Measurements from ENCODE around the gene FBN3. TPM values are rescaled to one million over a fixed set of nuclear protein-coding genes. Genes with fewer than 3 reads are reported as not detected.
"Not testable (repeated sequence)": the region's sequence is repeated elsewhere in the genome, so short reads cannot be mapped to it uniquely, and the experiment has no call there.

Gene FBN3
- total RNA-seq, 1 donor from 2014 or later = 4.2 TPM

- Histone ChIP-seq H3K4me1 (ENCODE audit: control insufficient read depth in 3 of 3, insufficient read depth in 3 of 3, low read length in 3 of 3) (no peaks in the 10 kb centered on the region), H3K4me3 (ENCODE audit: low read length in 3 of 3) (no peak overlapping the region), H3K9me3 (ENCODE audit: control insufficient read depth in 3 of 3, low read length in 3 of 3) (no peaks in the 10 kb centered on the region), H3K27me3 (ENCODE audit: control insufficient read depth in 3 of 3, insufficient read depth in 3 of 3, low read length in 3 of 3) (peaks cover 0 to 8% (median 0%) of the 10 kb centered on the region in 3 donors), H3K9ac (ENCODE audit: low read depth in 1 of 3, low read length in 3 of 3) (no peak overlapping the region), H3K36me3 (ENCODE audit: control insufficient read depth in 3 of 3, insufficient read depth in 3 of 3, low read length in 3 of 3) (no peaks in the 10 kb centered on the region), H3K27ac (ENCODE audit: low read depth, low read length) (no peak overlapping the region)
Measured at GRCh38 chr19:8025316-8025715, 124.1 kb downstream of the FBN3 start.

GRCh38 chr19:8024256-8024655 lies 125.1 kb downstream of the FBN3 start:
- H3K36me3 ChIP-seq (ENCODE audit: control insufficient read depth in 3 of 3, insufficient read depth in 3 of 3, low read length in 3 of 3); H3K27me3 ChIP-seq (ENCODE audit: control insufficient read depth in 3 of 3, insufficient read depth in 3 of 3, low read length in 3 of 3); H3K4me3 ChIP-seq (ENCODE audit: low read length in 3 of 3); H3K9ac ChIP-seq (ENCODE audit: low read depth in 1 of 3, low read length in 3 of 3); H3K27ac ChIP-seq (ENCODE audit: low read depth, low read length); H3K4me1 ChIP-seq (ENCODE audit: control insufficient read depth in 3 of 3, insufficient read depth in 3 of 3, low read length in 3 of 3); H3K9me3 ChIP-seq (ENCODE audit: control insufficient read depth in 3 of 3, low read length in 3 of 3): not testable (repeated sequence)

- Histone ChIP-seq H3K27me3 (ENCODE audit: control insufficient read depth in 3 of 3, insufficient read depth in 3 of 3, low read length in 3 of 3) (peaks cover 0 to 3% (median 0%) of the 10 kb centered on the region in 3 donors), H3K9me3 (ENCODE audit: control insufficient read depth in 3 of 3, low read length in 3 of 3) (no peaks in the 10 kb centered on the region), H3K36me3 (ENCODE audit: control insufficient read depth in 3 of 3, insufficient read depth in 3 of 3, low read length in 3 of 3) (no peaks in the 10 kb centered on the region)
Measured at GRCh38 chr19:8023371-8023770, 126.0 kb downstream of the FBN3 start.

GRCh38 chr19:8022275-8022674 lies 127.1 kb downstream of the FBN3 start:
- H3K9me3 ChIP-seq (ENCODE audit: control insufficient read depth in 3 of 3, low read length in 3 of 3) = no peaks in the 10 kb centered on the region
- no peak overlapping the region for H3K27ac ChIP-seq (ENCODE audit: low read depth, low read length)
- no peak overlapping the region for H3K9ac ChIP-seq (ENCODE audit: low read depth in 1 of 3, low read length in 3 of 3)
- no peaks in the 10 kb centered on the region for H3K4me1 ChIP-seq (ENCODE audit: control insufficient read depth in 3 of 3, insufficient read depth in 3 of 3, low read length in 3 of 3)
- H3K36me3 ChIP-seq (ENCODE audit: control insufficient read depth in 3 of 3, insufficient read depth in 3 of 3, low read length in 3 of 3) = peaks cover 0 to 2% (median 0%) of the 10 kb centered on the region in 3 donors
- no peak overlapping the region for H3K4me3 ChIP-seq (ENCODE audit: low read length in 3 of 3)
- H3K27me3 ChIP-seq (ENCODE audit: control insufficient read depth in 3 of 3, insufficient read depth in 3 of 3, low read length in 3 of 3) = no peaks in the 10 kb centered on the region

More at GRCh38 chr19:8023371-8023770, 126.0 kb downstream of the FBN3 start:
- no peak overlapping the region for H3K4me3 ChIP-seq (ENCODE audit: low read length in 3 of 3)
- no peak overlapping the region for H3K27ac ChIP-seq (ENCODE audit: low read depth, low read length)
- H3K4me1 ChIP-seq (ENCODE audit: control insufficient read depth in 3 of 3, insufficient read depth in 3 of 3, low read length in 3 of 3) = no peaks in the 10 kb centered on the region
- H3K9ac ChIP-seq (ENCODE audit: low read depth in 1 of 3, low read length in 3 of 3) = no peak overlapping the region

GRCh38 chr19:8021374-8021773 lies 128.0 kb downstream of the FBN3 start:
- Histone ChIP-seq H3K9me3 (ENCODE audit: control insufficient read depth in 3 of 3, low read length in 3 of 3) (no peaks in the 10 kb centered on the region), H3K27me3 (ENCODE audit: control insufficient read depth in 3 of 3, insufficient read depth in 3 of 3, low read length in 3 of 3) (no peaks in the 10 kb centered on the region), H3K4me3 (ENCODE audit: low read length in 3 of 3) (no peak overlapping the region), H3K36me3 (ENCODE audit: control insufficient read depth in 3 of 3, insufficient read depth in 3 of 3, low read length in 3 of 3) (peaks cover 0 to 3% (median 0%) of the 10 kb centered on the region in 3 donors), H3K4me1 (ENCODE audit: control insufficient read depth in 3 of 3, insufficient read depth in 3 of 3, low read length in 3 of 3) (no peaks in the 10 kb centered on the region), H3K27ac (ENCODE audit: low read depth, low read length) (no peak overlapping the region), H3K9ac (ENCODE audit: low read depth in 1 of 3, low read length in 3 of 3) (no peak overlapping the region)

GRCh38 chr19:8020681-8021080 lies 128.7 kb downstream of the FBN3 start:
- no peaks in the 10 kb centered on the region for H3K27me3 ChIP-seq (ENCODE audit: control insufficient read depth in 3 of 3, insufficient read depth in 3 of 3, low read length in 3 of 3)
- H3K36me3 ChIP-seq (ENCODE audit: control insufficient read depth in 3 of 3, insufficient read depth in 3 of 3, low read length in 3 of 3) = peaks cover 0 to 3% (median 0%) of the 10 kb centered on the region in 3 donors
- no peaks in the 10 kb centered on the region for H3K9me3 ChIP-seq (ENCODE audit: control insufficient read depth in 3 of 3, low read length in 3 of 3)
- no peak overlapping the region for H3K4me3 ChIP-seq (ENCODE audit: low read length in 3 of 3)
- H3K4me1 ChIP-seq (ENCODE audit: control insufficient read depth in 3 of 3, insufficient read depth in 3 of 3, low read length in 3 of 3) = no peaks in the 10 kb centered on the region
- H3K9ac ChIP-seq (ENCODE audit: low read depth in 1 of 3, low read length in 3 of 3) = no peak overlapping the region
- H3K27ac ChIP-seq (ENCODE audit: low read depth, low read length) = no peak overlapping the region

GRCh38 chr19:8017808-8018207 lies 131.6 kb downstream of the FBN3 start:
- Histone ChIP-seq H3K27ac (ENCODE audit: low read depth, low read length) (no peak overlapping the region), H3K9ac (ENCODE audit: low read depth in 1 of 3, low read length in 3 of 3) (no peak overlapping the region), H3K27me3 (ENCODE audit: control insufficient read depth in 3 of 3, insufficient read depth in 3 of 3, low read length in 3 of 3) (no peaks in the 10 kb centered on the region), H3K4me1 (ENCODE audit: control insufficient read depth in 3 of 3, insufficient read depth in 3 of 3, low read length in 3 of 3) (no peaks in the 10 kb centered on the region), H3K9me3 (ENCODE audit: control insufficient read depth in 3 of 3, low read length in 3 of 3) (no peaks in the 10 kb centered on the region), H3K4me3 (ENCODE audit: low read length in 3 of 3) (no peak overlapping the region), H3K36me3 (ENCODE audit: control insufficient read depth in 3 of 3, insufficient read depth in 3 of 3, low read length in 3 of 3) (peaks cover 0 to 5% (median 0%) of the 10 kb centered on the region in 3 donors)

Other genes with a start within 250 kb of the FBN3 start
- 9.4 TPM for gene MAP2K7, start 245.7 kb downstream of the FBN3 start, total RNA-seq
- 1.6 TPM for gene TGFBR3L, start 234.8 kb downstream of the FBN3 start, total RNA-seq
- gene SNAPC2, start 229.3 kb downstream of the FBN3 start, total RNA-seq = 6.3 TPM
- gene CTXN1, start 223.5 kb downstream of the FBN3 start, total RNA-seq = 0.52 TPM
- 36.0 TPM for gene TIMM44, start 205.9 kb downstream of the FBN3 start, total RNA-seq
- 16.7 TPM for gene ELAVL1, start 144.0 kb downstream of the FBN3 start, total RNA-seq
- gene CCL25, start 96.8 kb downstream of the FBN3 start, total RNA-seq = not detected
- 17.7 TPM for gene CERS4, start 59.8 kb upstream of the FBN3 start, total RNA-seq
- gene CD320, start 158.8 kb upstream of the FBN3 start, total RNA-seq = 11.5 TPM
- 21.4 TPM for gene NDUFA7, start 171.8 kb upstream of the FBN3 start, total RNA-seq
- gene RPS28, start 171.9 kb upstream of the FBN3 start, total RNA-seq = 371 TPM
- 10.4 TPM for gene KANK3, start 193.7 kb upstream of the FBN3 start, total RNA-seq
- gene ANGPTL4, start 214.6 kb upstream of the FBN3 start, total RNA-seq = 1.0 TPM
- gene RAB11B, start 240.8 kb upstream of the FBN3 start, total RNA-seq = 64.2 TPM